ENCODE data around the gene SORCS2. TPM values are rescaled to one million over a fixed set of nuclear protein-coding genes. Genes with fewer than 3 reads are reported as not detected.

The SORCS2 gene
- total RNA-seq, 1 experiment from 2014 or later: not detected

DNA sequence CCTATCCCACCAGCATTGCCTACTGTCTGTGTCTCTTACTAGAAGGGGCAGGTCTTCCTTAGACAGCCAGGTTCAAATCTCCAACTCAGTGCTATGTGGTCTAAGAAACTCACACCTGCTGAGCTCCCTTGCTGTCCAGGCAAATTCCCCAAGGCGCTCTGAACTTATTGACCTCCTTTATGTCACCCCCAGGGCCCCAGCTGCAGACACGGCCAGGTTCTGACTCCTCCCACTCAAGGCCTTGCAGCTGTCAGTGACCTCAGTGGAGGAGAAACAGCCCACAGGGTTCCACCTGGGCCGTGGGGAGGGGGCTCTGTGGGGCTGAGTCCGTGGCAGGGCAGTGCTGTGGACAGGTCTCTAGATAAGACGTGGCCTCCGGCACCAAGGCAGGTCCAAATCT is 284.5 kb downstream of the SORCS2 start:
- intact Hi-C loops (cut with micrococcal nuclease): no loop called here
- no TSS peak for BruUV-seq (replicated peaks)
- no peak for DNase-seq (ENCODE audit: unreplicated experiment)
- Mint-ChIP-seq H3K27ac (ENCODE audit: low read depth, unreplicated experiment) (no peak overlapping the region), H3K4me3 (ENCODE audit: unreplicated experiment) (no peak overlapping the region), H3K36me3 (ENCODE audit: insufficient read depth, unreplicated experiment) (no peaks in the 10 kb centered on the region), H3K4me1 (ENCODE audit: insufficient read depth, unreplicated experiment) (no peaks in the 10 kb centered on the region), H3K27me3 (ENCODE audit: insufficient read depth, unreplicated experiment) (peaks cover 18% of the 10 kb centered on the region), H3K9me3 (ENCODE audit: unreplicated experiment) (no peaks in the 10 kb centered on the region)
- POLR2A ChIA-PET: interaction anchor here (0.8 kb wide), 1 partner anchor 9 kb away, joined by 4 read pairs; no protein-coding TSS in a partner anchor
- CTCF ChIA-PET: no interaction called here
- TF ChIP-seq, protein P1, sequence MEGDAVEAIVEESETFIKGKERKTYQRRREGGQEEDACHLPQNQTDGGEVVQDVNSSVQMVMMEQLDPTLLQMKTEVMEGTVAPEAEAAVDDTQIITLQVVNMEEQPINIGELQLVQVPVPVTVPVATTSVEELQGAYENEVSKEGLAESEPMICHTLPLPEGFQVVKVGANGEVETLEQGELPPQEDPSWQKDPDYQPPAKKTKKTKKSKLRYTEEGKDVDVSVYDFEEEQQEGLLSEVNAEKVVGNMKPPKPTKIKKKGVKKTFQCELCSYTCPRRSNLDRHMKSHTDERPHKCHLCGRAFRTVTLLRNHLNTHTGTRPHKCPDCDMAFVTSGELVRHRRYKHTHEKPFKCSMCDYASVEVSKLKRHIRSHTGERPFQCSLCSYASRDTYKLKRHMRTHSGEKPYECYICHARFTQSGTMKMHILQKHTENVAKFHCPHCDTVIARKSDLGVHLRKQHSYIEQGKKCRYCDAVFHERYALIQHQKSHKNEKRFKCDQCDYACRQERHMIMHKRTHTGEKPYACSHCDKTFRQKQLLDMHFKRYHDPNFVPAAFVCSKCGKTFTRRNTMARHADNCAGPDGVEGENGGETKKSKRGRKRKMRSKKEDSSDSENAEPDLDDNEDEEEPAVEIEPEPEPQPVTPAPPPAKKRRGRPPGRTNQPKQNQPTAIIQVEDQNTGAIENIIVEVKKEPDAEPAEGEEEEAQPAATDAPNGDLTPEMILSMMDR (IDR thresholded peaks at IDR 0.05; ENCODE audit: unreplicated experiment): no peak

DNA sequence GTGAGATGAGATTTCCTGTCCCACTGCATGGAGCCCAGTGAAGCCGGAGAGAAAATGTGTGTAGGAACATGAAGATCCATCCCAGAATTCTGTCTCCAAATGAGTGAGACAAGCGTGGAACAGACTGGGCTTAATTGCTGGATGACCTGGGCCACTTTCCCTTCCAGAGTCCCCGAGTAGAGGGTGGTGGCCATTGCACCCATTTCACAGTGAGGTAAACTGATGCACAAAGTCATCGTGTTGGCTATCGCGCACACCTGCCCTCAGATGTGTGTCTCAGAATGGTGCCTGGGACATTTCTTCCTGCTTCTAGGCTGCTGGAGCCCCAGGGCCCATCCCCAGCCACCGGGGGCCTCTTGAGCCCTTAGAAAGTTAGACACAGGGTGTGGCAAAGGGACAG is 285.4 kb downstream of the SORCS2 start:
- CTCF ChIA-PET: no interaction called here
- no peaks in the 10 kb centered on the region for H3K4me1 Mint-ChIP-seq (ENCODE audit: insufficient read depth, unreplicated experiment)
- no peak overlapping the region for H3K4me3 Mint-ChIP-seq (ENCODE audit: unreplicated experiment)
- peaks cover 9% of the 10 kb centered on the region for H3K27me3 Mint-ChIP-seq (ENCODE audit: insufficient read depth, unreplicated experiment)
- DNase-seq (ENCODE audit: unreplicated experiment): no peak
- TF ChIP-seq, protein P1 (IDR thresholded peaks at IDR 0.05; ENCODE audit: unreplicated experiment): no peak
- POLR2A ChIA-PET: no interaction called here
- H3K36me3 Mint-ChIP-seq (ENCODE audit: insufficient read depth, unreplicated experiment): no peaks in the 10 kb centered on the region
- intact Hi-C loops (cut with micrococcal nuclease): no loop called here
- H3K27ac Mint-ChIP-seq (ENCODE audit: low read depth, unreplicated experiment): no peak overlapping the region
- no peaks in the 10 kb centered on the region for H3K9me3 Mint-ChIP-seq (ENCODE audit: unreplicated experiment)
- BruUV-seq (replicated peaks): no TSS peak

DNA sequence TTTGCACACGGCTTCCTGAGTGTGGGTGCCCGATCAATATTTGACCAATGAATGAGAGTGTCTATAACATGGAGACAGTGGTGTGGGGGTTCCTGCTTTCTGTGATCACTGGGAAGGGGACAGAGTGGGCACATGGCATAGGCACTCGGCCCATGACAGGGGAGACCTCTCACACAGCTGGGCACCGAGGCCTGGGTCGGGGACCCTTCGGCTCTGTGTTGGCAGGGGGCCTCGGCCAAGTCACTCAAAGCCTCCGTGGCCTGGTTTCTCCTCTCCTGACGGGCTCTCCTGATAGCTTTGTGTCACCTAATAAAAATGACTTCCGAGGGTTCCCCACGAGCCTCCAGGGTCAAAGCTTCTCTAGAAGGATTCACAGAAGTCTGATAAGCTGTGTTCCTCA is 286.3 kb downstream of the SORCS2 start:
- Mint-ChIP-seq H3K4me1 (ENCODE audit: insufficient read depth, unreplicated experiment) (no peaks in the 10 kb centered on the region), H3K4me3 (ENCODE audit: unreplicated experiment) (no peak overlapping the region), H3K27ac (ENCODE audit: low read depth, unreplicated experiment) (no peak overlapping the region), H3K36me3 (ENCODE audit: insufficient read depth, unreplicated experiment) (no peaks in the 10 kb centered on the region), H3K27me3 (ENCODE audit: insufficient read depth, unreplicated experiment) (peaks cover 9% of the 10 kb centered on the region), H3K9me3 (ENCODE audit: unreplicated experiment) (no peaks in the 10 kb centered on the region)
- BruUV-seq (replicated peaks): no TSS peak
- intact Hi-C loops (cut with micrococcal nuclease): no loop called here
- no peak for DNase-seq (ENCODE audit: unreplicated experiment)
- TF ChIP-seq, protein P1 (IDR thresholded peaks at IDR 0.05; ENCODE audit: unreplicated experiment): no peak
- ChIA-PET POLR2A (no interaction called here), CTCF (interaction anchor here (0.6 to 1.0 kb wide), 3 partner anchors 11 to 188 kb away, joined by 3 read pairs; no protein-coding TSS in a partner anchor)

DNA sequence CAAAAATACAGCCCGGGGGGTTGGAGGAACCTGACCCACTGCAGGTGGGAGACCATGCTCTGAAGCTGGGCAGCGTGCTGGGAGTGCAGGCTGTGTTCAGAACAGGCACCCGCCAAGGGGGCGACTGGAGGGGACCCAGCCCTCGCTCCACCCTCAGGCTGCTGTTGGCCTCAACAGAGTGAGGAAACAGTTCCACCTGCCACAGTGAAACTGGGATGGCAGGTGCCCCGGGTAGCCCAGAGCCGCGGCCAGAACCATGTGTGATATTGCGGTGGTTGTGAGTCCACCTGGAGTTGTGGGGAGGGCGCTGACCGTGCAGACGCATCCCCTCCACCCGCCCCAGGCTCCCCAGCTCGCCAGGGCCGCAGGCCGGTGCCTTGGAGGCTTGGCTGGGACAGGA is 288.1 kb downstream of the SORCS2 start:
- Mint-ChIP-seq H3K9me3 (ENCODE audit: unreplicated experiment) (no peaks in the 10 kb centered on the region), H3K4me1 (ENCODE audit: insufficient read depth, unreplicated experiment) (no peaks in the 10 kb centered on the region), H3K27ac (ENCODE audit: low read depth, unreplicated experiment) (no peak overlapping the region), H3K27me3 (ENCODE audit: insufficient read depth, unreplicated experiment) (peaks cover 26% of the 10 kb centered on the region), H3K36me3 (ENCODE audit: insufficient read depth, unreplicated experiment) (peaks cover 5% of the 10 kb centered on the region), H3K4me3 (ENCODE audit: unreplicated experiment) (no peak overlapping the region)
- no TSS peak for BruUV-seq (replicated peaks)
- intact Hi-C loops (cut with micrococcal nuclease): no loop called here
- DNase-seq (ENCODE audit: unreplicated experiment): no peak
- POLR2A ChIA-PET: interaction anchor here (0.6 kb wide), 2 partner anchors 114 to 147 kb away, joined by 3 to 6 read pairs; no protein-coding TSS in a partner anchor
- CTCF ChIA-PET: no interaction called here
- TF ChIP-seq, protein P1 (IDR thresholded peaks at IDR 0.05; ENCODE audit: unreplicated experiment): no peak

Data from MCF 10A (cell line).